HepG2 (cell line): ENCODE data around the gene PRELID1. TPM values are rescaled to one million over a fixed set of nuclear protein-coding genes. Genes with fewer than 3 reads are reported as not detected.

Experiments
- ATAC-seq: fragments of 200-7000 bp; cut with Tn5 transposase; 3 replicates; pipeline ENCODE4 v1.9.1; 2020; ENCODE audit warnings: mild to moderate bottlenecking, moderate library complexity
- BruUV-seq: library from RNA; stranded (reverse); fragments of 400-500 nt; replicated peaks from 2 replicates; lab custom pipeline; 2021; lab: Mats Ljungman, UMichigan
- CTCF ChIA-PET: fragments of 300-600 bp; formaldehyde crosslinking; extraction: SDS; loops from one replicate; lab custom pipeline; 2021; ENCODE audit warnings: low total read pairs, inconsistent platforms, low intra/inter-chr PET ratio; lab: Yijun Ruan, JAX
- POLR2A ChIA-PET: fragments of 350-600 bp; sonication (Branson Sonifier 250); formaldehyde crosslinking; loops from one replicate; lab custom pipeline; 2020; ENCODE audit warnings: antibody characterized with exemption, inconsistent platforms; lab: Yijun Ruan, JAX
- DNase-seq: peaks from one replicate; pipeline ENCODE4 v3.0.0-alpha.2; 2015; ENCODE audit warnings: low spot score
- FAIRE-seq: peaks from 3 replicates; lab custom pipeline; 2011; peaks lifted over from hg19 to GRCh38; lab: Jason Lieb, UNC
- H2AFZ ChIP-seq: one replicate; pipeline ENCODE4 v1.6.1; 2011; ENCODE audit warnings: low read length, inconsistent platforms
- H3K27ac ChIP-seq: fragments of 300-600 bp; 3 replicates; pipeline ENCODE4 v1.8.0; 2011; ENCODE audit warnings: mixed run types, mild to moderate bottlenecking, mixed read lengths, low read length, inconsistent platforms; ENCODE audit not compliant: insufficient read depth; ENCODE audit errors: extremely low read length
- H3K27me3 ChIP-seq, 2 experiments: fragments of 200-600 bp in 1 of 2; 2 replicates in 1 of 2; 3 replicates in 1 of 2; pipeline versions ENCODE4 v1.6.0 to v1.8.0; 2011; ENCODE audit warnings: low read length in 2 of 2, mild to moderate bottlenecking in 2 of 2, moderate library complexity in 2 of 2, inconsistent platforms in 1 of 2; ENCODE audit not compliant: insufficient read depth in 2 of 2, control insufficient read depth in 1 of 2
- H3K36me3 ChIP-seq, 2 experiments: fragments of 200-600 bp in 1 of 2; replicated peaks in 1 of 2; 2 replicates in 1 of 2; 3 replicates in 1 of 2; pipeline versions ENCODE4 v1.5.1 to v1.8.0; 2011; ENCODE audit warnings: low read length in 2 of 2, inconsistent platforms in 1 of 2; ENCODE audit not compliant: insufficient read depth in 2 of 2, control insufficient read depth in 1 of 2
- H3K4me1 ChIP-seq: 2 replicates; pipeline ENCODE4 v1.5.1; 2012; ENCODE audit warnings: low read length, inconsistent platforms; ENCODE audit not compliant: insufficient read depth
- H3K4me2 ChIP-seq: 2 replicates; pipeline ENCODE4 v1.6.0; 2011; ENCODE audit warnings: low read depth, low read length, inconsistent platforms
- H3K4me3 ChIP-seq, 3 experiments: fragments of 200-600 bp in 1 of 3; sonication (generic), shearing (Covaris generic) in 1 of 3; replicated peaks in 1 of 3; 2 replicates each; pipeline ENCODE4 v1.5.1; 2011 to 2016; ENCODE audit warnings: low read length in 3 of 3, inconsistent platforms in 2 of 3, low read depth in 2 of 3, mild to moderate bottlenecking in 2 of 3, control low read depth in 1 of 3, mixed read lengths in 1 of 3; ENCODE audit not compliant: insufficient read depth in 1 of 3
- H3K79me2 ChIP-seq: one replicate; pipeline ENCODE4 v1.6.1; 2011; ENCODE audit warnings: low read length, inconsistent platforms; ENCODE audit not compliant: insufficient read depth
- H3K9ac ChIP-seq: 2 replicates; pipeline ENCODE4 v1.6.0; 2011; ENCODE audit warnings: mild to moderate bottlenecking, low read depth, low read length, inconsistent platforms; ENCODE audit not compliant: insufficient read depth
- H3K9me3 ChIP-seq: 2 replicates; pipeline ENCODE4 v1.5.1; 2012; ENCODE audit warnings: mild to moderate bottlenecking, low read length
- H4K20me1 ChIP-seq: 2 replicates; pipeline ENCODE4 v1.6.0; 2011; ENCODE audit warnings: inconsistent platforms, mild to moderate bottlenecking, low read length, moderate library complexity; ENCODE audit not compliant: insufficient read depth
- GATA4 ChIP-seq: sonication (generic); IDR thresholded peaks from 2 replicates; pipeline ENCODE4 v1.6.1; 2016; ENCODE audit warnings: antibody characterized with exemption, low read depth, borderline replicate concordance
- GTF2F1 ChIP-seq: fragments of 150-350 bp; IDR thresholded peaks from 2 replicates; pipeline ENCODE4 v1.6.1; 2014; ENCODE audit warnings: low read length
- HDAC2 ChIP-seq: sonication (generic); formaldehyde crosslinking; IDR thresholded peaks from 2 replicates; pipeline ENCODE4 v1.4.0; 2020; ENCODE audit warnings: missing genetic modification reagents
- HOXA7 ChIP-seq: sonication (generic); formaldehyde crosslinking; IDR thresholded peaks from 2 replicates; pipeline ENCODE4 v1.8.1; 2022; ENCODE audit warnings: mild to moderate bottlenecking, missing genetic modification reagents, moderate library complexity
- KAT7 ChIP-seq: IDR thresholded peaks from 2 replicates; pipeline ENCODE4 v1.6.1; 2018; ENCODE audit warnings: borderline replicate concordance, missing compliant biosample characterization
- KLF9 ChIP-seq: IDR thresholded peaks from 2 replicates; pipeline ENCODE4 v1.6.1; 2016; ENCODE audit warnings: low read depth
- MYC ChIP-seq: sonication (generic); formaldehyde crosslinking; IDR thresholded peaks from 2 replicates; pipeline ENCODE4 v1.9.0; 2021; ENCODE audit warnings: missing genetic modification reagents, borderline replicate concordance
- TAF15 ChIP-seq: fragments of 200-400 bp; formaldehyde crosslinking; IDR thresholded peaks from one replicate; pipeline ENCODE4 v1.6.1; 2018; ENCODE audit warnings: mild to moderate bottlenecking, low read depth, low read length; ENCODE audit not compliant: poor library complexity, severe bottlenecking
- THAP11 ChIP-seq: IDR thresholded peaks from 2 replicates; pipeline ENCODE4 v1.6.1; 2016; ENCODE audit warnings: missing biosample characterization, missing genetic modification reagents
- ZFP90 ChIP-seq: sonication (generic); formaldehyde crosslinking; IDR thresholded peaks from 2 replicates; pipeline ENCODE4 v1.8.0; 2022; ENCODE audit warnings: missing genetic modification reagents, mild to moderate bottlenecking, inconsistent platforms, borderline replicate concordance
- ZNF251 ChIP-seq: sonication (generic); formaldehyde crosslinking; IDR thresholded peaks from 2 replicates; pipeline ENCODE4 v1.9.0; 2021; ENCODE audit warnings: mild to moderate bottlenecking, missing genetic modification reagents
- ZNF260 ChIP-seq: sonication (generic); formaldehyde crosslinking; IDR thresholded peaks from 2 replicates; pipeline ENCODE4 v1.4.0; 2020; ENCODE audit warnings: missing genetic modification reagents, low read depth, mild to moderate bottlenecking, borderline replicate concordance
- ZNF276 ChIP-seq: sonication (generic); formaldehyde crosslinking; IDR thresholded peaks from 2 replicates; pipeline ENCODE4 v1.4.0; 2020; ENCODE audit warnings: mild to moderate bottlenecking, low read depth, missing genetic modification reagents
- ZNF607 ChIP-seq: sonication (generic); formaldehyde crosslinking; IDR thresholded peaks from 2 replicates; pipeline ENCODE4 v1.5.1; 2020; ENCODE audit warnings: missing genetic modification reagents, mild to moderate bottlenecking, borderline replicate concordance
- ZNF609 ChIP-seq: sonication (generic); formaldehyde crosslinking; IDR thresholded peaks from 2 replicates; pipeline ENCODE4 v1.4.0; 2020; ENCODE audit warnings: mild to moderate bottlenecking, missing genetic modification reagents, borderline replicate concordance
- ZNF777 ChIP-seq: sonication (generic); formaldehyde crosslinking; IDR thresholded peaks from 2 replicates; pipeline ENCODE4 v1.4.0; 2020; ENCODE audit warnings: missing genetic modification reagents
- WGBS: methylation state at CpG from one replicate; pipeline ENCODE4 v1.1.6; 2017; ENCODE audit warnings: low lambda C conversion rate; 5-methylcytosine and 5-hydroxymethylcytosine counted together
- in situ Hi-C: cut with HindIII; loops from 2 replicates; pipeline ENCODE4 v1.10.0; 2017; ENCODE audit warnings: low pct_unique_long_range_greater_than_20kb; ENCODE audit not compliant: extremely low pct_ligation_motif_present
- intact Hi-C: fragments of 100-400 bp; cut with micrococcal nuclease; formaldehyde crosslinking; loops from one replicate; pipeline ENCODE4 v1.10.0; 2022; ENCODE audit not compliant: unreplicated experiment
- polyA plus RNA-seq, 8 experiments: library from polyadenylated mRNA; depleted of rRNA in 3 of 8; stranded (reverse) in 7 of 8; unstranded in 1 of 8; fragments of >200 nt; fragmentation: Illumina TruSeq in 4 of 8; extraction: Trizol in 4 of 8; gene quantifications; 2 replicates each; pipeline versions ENCODE4 v1.2.1 to v1.2.3, GENCODE V29; 2011 to 2016; ENCODE audit warnings: low read depth in 4 of 8, missing spikeins in 1 of 8, mixed read lengths in 1 of 8; ENCODE audit not compliant: insufficient read depth in 1 of 8
- total RNA-seq, 5 experiments: library from RNA; depleted of rRNA; stranded (reverse); fragments of >200 nt; fragmentation: Illumina TruSeq; extraction: Trizol; gene quantifications; 2 replicates each; pipeline ENCODE4 v1.2.3, GENCODE V29; 2016; ENCODE audit warnings: low read depth in 1 of 5
- TF ChIP-seq, protein P1 (sequence below): fragments of 450-650 bp; IDR thresholded peaks from 2 replicates; pipeline ENCODE4 v1.6.1; 2017

The PRELID1 gene
- total and polyA plus RNA-seq, 2 of the 13 experiments (the other 11 are each of a cell fraction or from before 2014, with no cell fraction given) = 250 to 271 TPM

- H3K4me2 ChIP-seq = peak overlapping the region; percentile 75
- DNase-seq (peak; percentile 83), ATAC-seq (peak; percentile 29), FAIRE-seq (no peak)
- no peaks in the 10 kb centered on the region; a peak in 2 of 5 replicates for H3K36me3 ChIP-seq
- in situ Hi-C loops (loop anchor here (25.0 kb wide), 1 partner anchor 817 kb away; the partner anchor contains the start of genes CDHR2 and RNF44), intact Hi-C loops (no loop called here)
- ChIA-PET CTCF (no interaction called here), POLR2A (interaction anchor here (0.6 to 6.8 kb wide), 17 partner anchors 8 to 267 kb away, joined by 3 to 84 read pairs (median 4); partner anchors contain the start of genes F12, FGFR4 and PDLIM7)
- H3K79me2 ChIP-seq = peaks cover 21% of the 10 kb centered on the region
- H3K27me3 ChIP-seq = no peaks in the 10 kb centered on the region; a peak in 1 of 5 replicates
- no TSS peak for BruUV-seq
- peaks cover 88% of the 10 kb centered on the region for H3K4me1 ChIP-seq
- H2AFZ ChIP-seq = no peak overlapping the region
- 3% methylated on average over 3 of the region's 3 CpGs for WGBS
- peak overlapping the region; percentile 60 for H3K27ac ChIP-seq
- H4K20me1 ChIP-seq = no peaks in the 10 kb centered on the region
- no peaks in the 10 kb centered on the region for H3K9me3 ChIP-seq
- peak overlapping the region in 2 of 3 experiments; percentile 8 to 33; a peak in 3 of 6 replicates for H3K4me3 ChIP-seq
- H3K9ac ChIP-seq = peak overlapping the region; percentile 45
- TF ChIP-seq ZNF260 (CRISPR knock-in tag) = no peak
- TF ChIP-seq, protein P1, sequence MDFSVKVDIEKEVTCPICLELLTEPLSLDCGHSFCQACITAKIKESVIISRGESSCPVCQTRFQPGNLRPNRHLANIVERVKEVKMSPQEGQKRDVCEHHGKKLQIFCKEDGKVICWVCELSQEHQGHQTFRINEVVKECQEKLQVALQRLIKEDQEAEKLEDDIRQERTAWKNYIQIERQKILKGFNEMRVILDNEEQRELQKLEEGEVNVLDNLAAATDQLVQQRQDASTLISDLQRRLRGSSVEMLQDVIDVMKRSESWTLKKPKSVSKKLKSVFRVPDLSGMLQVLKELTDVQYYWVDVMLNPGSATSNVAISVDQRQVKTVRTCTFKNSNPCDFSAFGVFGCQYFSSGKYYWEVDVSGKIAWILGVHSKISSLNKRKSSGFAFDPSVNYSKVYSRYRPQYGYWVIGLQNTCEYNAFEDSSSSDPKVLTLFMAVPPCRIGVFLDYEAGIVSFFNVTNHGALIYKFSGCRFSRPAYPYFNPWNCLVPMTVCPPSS = no peak
- no peak for TF ChIP-seq KAT7 (CRISPR knock-in tag)
- no peak for TF ChIP-seq GTF2F1
- no peak for TF ChIP-seq HOXA7 (CRISPR knock-in tag)
- no peak for TF ChIP-seq ZNF607
- peak; percentile 61; the same call in 1 of the 2 replicates for TF ChIP-seq THAP11 (CRISPR knock-in tag)
- TF ChIP-seq ZFP90 (CRISPR knock-in tag) = no peak
- TF ChIP-seq GATA4 = no peak
- TF ChIP-seq KLF9 (CRISPR knock-in tag) = no peak
- no peak for TF ChIP-seq ZNF251
- no peak for TF ChIP-seq ZNF276
- no peak for TF ChIP-seq MYC (CRISPR knock-in tag)
- no peak for TF ChIP-seq ZNF609 (CRISPR knock-in tag)
- no peak for TF ChIP-seq HDAC2 (CRISPR knock-in tag)
- no peak for TF ChIP-seq TAF15
- no peak for TF ChIP-seq ZNF777 (CRISPR knock-in tag)
Measured at GRCh38 chr5:177354256-177354655, 50.7 kb downstream of the PRELID1 start.
